C4-2B (cell line): ENCODE data around the gene SGMS1.

Experiments
- CTCF ChIP-seq: fragments of 450-650 bp; conservative IDR thresholded peaks from 2 replicates; pipeline ENCODE4 v1.5.1; 2017; ENCODE audit warnings: mild to moderate bottlenecking
- ZFX ChIP-seq: fragments of 450-650 bp; IDR thresholded peaks from 2 replicates; pipeline ENCODE4 v1.6.1; 2017

- no peak for TF ChIP-seq CTCF
- no peak for TF ChIP-seq ZFX
Observed at GRCh38 chr10:50640238-50640637, 16.5 kb upstream of the SGMS1 start.
